ENCODE measurements around the gene C1orf210. TPM values are rescaled to one million over a fixed set of nuclear protein-coding genes. Genes with fewer than 3 reads are reported as not detected.

C1orf210 gene
- total RNA-seq, 1 donor from 2014 or later: not detected

- DNase-seq (ENCODE audit: low spot score in 2 of 2): no peak
- Histone ChIP-seq H3K9me3 (no peaks in the 10 kb centered on the region), H3K27me3 (no peaks in the 10 kb centered on the region), H3K4me1 (no peaks in the 10 kb centered on the region), H3K36me3 (no peaks in the 10 kb centered on the region), H3K4me3 (no peak overlapping the region), H3K27ac (no peak overlapping the region)
- TF ChIP-seq CTCF (IDR thresholded peaks at IDR 0.05): no peak
- intact Hi-C loops (cut with DNase I): no loop called here
These were observed 16.8 kb upstream of the C1orf210 start for GRCh38 chr1:43302201-43302600.

- Histone ChIP-seq H3K27me3 (no peaks in the 10 kb centered on the region), H3K9me3 (no peaks in the 10 kb centered on the region), H3K4me3 (no peak within 1 kb of the TSS), H3K27ac (no peak within 1 kb of the TSS), H3K4me1 (peaks cover 0 to 12% of the 10 kb centered on the region in 2 donors), H3K36me3 (no peaks in the 10 kb centered on the region)
- no peak for DNase-seq (ENCODE audit: low spot score in 2 of 2)
- intact Hi-C loops (cut with DNase I): no loop called here
- TF ChIP-seq CTCF (IDR thresholded peaks at IDR 0.05): no peak
These were observed 15.2 kb upstream of the C1orf210 start, which contains the start of gene TIE1 for GRCh38 chr1:43300378-43301094. TSS of gene TIE1 (plus strand) at chr1:43300982. CDS start at chr1:43301072, 90 bp downstream.

GRCh38 chr1:43299101-43299500, 13.7 kb upstream of the C1orf210 start:
- no peak overlapping the region for H3K27ac ChIP-seq
- intact Hi-C loops (cut with DNase I): no loop called here
- H3K27me3 ChIP-seq: no peaks in the 10 kb centered on the region
- peaks cover 0 to 22% of the 10 kb centered on the region in 2 donors for H3K4me1 ChIP-seq
- DNase-seq (ENCODE audit: low spot score in 2 of 2): no peak
- no peak overlapping the region for H3K4me3 ChIP-seq
- no peak for TF ChIP-seq CTCF (IDR thresholded peaks at IDR 0.05)
- no peaks in the 10 kb centered on the region for H3K36me3 ChIP-seq
- H3K9me3 ChIP-seq: no peaks in the 10 kb centered on the region

- H3K36me3 ChIP-seq: no peaks in the 10 kb centered on the region
- no peak for TF ChIP-seq CTCF (IDR thresholded peaks at IDR 0.05)
- H3K4me1 ChIP-seq: peaks cover 0 to 22% of the 10 kb centered on the region in 2 donors
- H3K27ac ChIP-seq: no peak overlapping the region
- intact Hi-C loops (cut with DNase I): no loop called here
- H3K4me3 ChIP-seq: no peak overlapping the region
- no peaks in the 10 kb centered on the region for H3K9me3 ChIP-seq
- no peaks in the 10 kb centered on the region for H3K27me3 ChIP-seq
- no peak for DNase-seq (ENCODE audit: low spot score in 2 of 2)
These were observed 12.7 kb upstream of the C1orf210 start for GRCh38 chr1:43298055-43298454.

GRCh38 chr1:43296207-43296606, 10.8 kb upstream of the C1orf210 start:
- Histone ChIP-seq H3K27ac (peak overlapping the region in 1 of 2 donors; percentile 53), H3K27me3 (no peaks in the 10 kb centered on the region), H3K4me3 (no peak overlapping the region), H3K4me1 (peaks cover 0 to 22% of the 10 kb centered on the region in 2 donors), H3K9me3 (no peaks in the 10 kb centered on the region), H3K36me3 (no peaks in the 10 kb centered on the region)
- intact Hi-C loops (cut with DNase I): no loop called here
- DNase-seq (ENCODE audit: low spot score in 2 of 2): no peak
- no peak for TF ChIP-seq CTCF (IDR thresholded peaks at IDR 0.05)

Measured in ascending aorta (tissue), 2 donors.